ENCODE measurements around the gene FAM53A. TPM values are rescaled to one million over a fixed set of nuclear protein-coding genes. Genes with fewer than 3 reads are reported as not detected.
A peak's percentile ranks its signal among the peaks of the same experiment; 100 is the strongest.

FAM53A gene
- polyA plus RNA-seq (ENCODE audit: low read depth in 6 of 6), result 1 to 10 TPM; 1.5 to 2.9 (median 2.4) TPM

- ATAC-seq (ENCODE audit: low read depth in 2 of 2), result peak; percentile 87 to 91
- Mint-ChIP-seq H3K27me3 (no peaks in the 10 kb centered on the region), H3K4me1 (peaks cover 10 to 11% (median 11%) of the 10 kb centered on the region in 3 donors), H3K9me3 (no peaks in the 10 kb centered on the region), H3K36me3 (no peaks in the 10 kb centered on the region), H3K27ac (peak within 1 kb of the TSS; percentile 74 to 96 (median 92)), H3K4me3 (peak within 1 kb of the TSS; percentile 83 to 95 (median 93))
- peak; percentile 95 for DNase-seq
Measured at GRCh38 chr4:1683736-1684505, at the start of gene FAM53A. FAM53A (minus strand) TSS chr4:1684313; CDS start chr4:1668741, 15,572 bp downstream.

GRCh38 chr4:1732911-1733310 is 48.8 kb upstream of the FAM53A start:
- Mint-ChIP-seq H3K27me3 (no peaks in the 10 kb centered on the region), H3K27ac (no peak overlapping the region), H3K9me3 (peaks cover 0 to 3% (median 0%) of the 10 kb centered on the region in 7 donors), H3K4me1 (peaks cover 0 to 13% (median 5%) of the 10 kb centered on the region in 3 donors), H3K4me3 (no peak overlapping the region), H3K36me3 (peaks cover 3 to 6% of the 10 kb centered on the region in 2 donors)
- ATAC-seq (ENCODE audit: low read depth in 2 of 2), result no peak
- DNase-seq, result no peak

- Mint-ChIP-seq H3K36me3 (peaks cover 0 to 6% of the 10 kb centered on the region in 2 donors), H3K9me3 (no peaks in the 10 kb centered on the region), H3K4me3 (no peak overlapping the region), H3K27ac (peak overlapping the region in 1 of 6 donors; percentile 15), H3K4me1 (peaks cover 7 to 23% (median 13%) of the 10 kb centered on the region in 3 donors), H3K27me3 (no peaks in the 10 kb centered on the region)
- ATAC-seq (ENCODE audit: low read depth in 2 of 2) (no peak), DNase-seq (no peak)
Measured at GRCh38 chr4:1731180-1731579, 47.1 kb upstream of the FAM53A start.

- ATAC-seq (ENCODE audit: low read depth in 2 of 2), result no peak
- H3K36me3 Mint-ChIP-seq, result peaks cover 0 to 6% of the 10 kb centered on the region in 2 donors
- H3K4me3 Mint-ChIP-seq, result no peak overlapping the region
- no peaks in the 10 kb centered on the region for H3K9me3 Mint-ChIP-seq
- H3K4me1 Mint-ChIP-seq, result peaks cover 8 to 26% (median 14%) of the 10 kb centered on the region in 3 donors
- peak overlapping the region in 1 of 6 donors; percentile 15 for H3K27ac Mint-ChIP-seq
- H3K27me3 Mint-ChIP-seq, result no peaks in the 10 kb centered on the region
- no peak for DNase-seq
Measured at GRCh38 chr4:1730532-1731135, 46.5 kb upstream of the FAM53A start.

- H3K36me3 Mint-ChIP-seq, result peaks cover 0 to 6% of the 10 kb centered on the region in 2 donors
- H3K27me3 Mint-ChIP-seq, result no peaks in the 10 kb centered on the region
- DNase-seq (no peak), ATAC-seq (ENCODE audit: low read depth in 2 of 2) (no peak)
- no peaks in the 10 kb centered on the region for H3K9me3 Mint-ChIP-seq
- H3K4me1 Mint-ChIP-seq, result peaks cover 16 to 44% (median 18%) of the 10 kb centered on the region in 3 donors
- peak overlapping the region in 1 of 6 donors; percentile 67 for H3K27ac Mint-ChIP-seq
- H3K4me3 Mint-ChIP-seq, result no peak overlapping the region
Measured at GRCh38 chr4:1728061-1728980, 44.2 kb upstream of the FAM53A start.

GRCh38 chr4:1727117-1728031 is 43.3 kb upstream of the FAM53A start:
- H3K27ac Mint-ChIP-seq, result peak overlapping the region in 1 of 6 donors; percentile 88
- no peak for DNase-seq
- no peaks in the 10 kb centered on the region for H3K36me3 Mint-ChIP-seq
- no peaks in the 10 kb centered on the region for H3K9me3 Mint-ChIP-seq
- H3K27me3 Mint-ChIP-seq, result no peaks in the 10 kb centered on the region
- H3K4me1 Mint-ChIP-seq, result peaks cover 26 to 54% (median 27%) of the 10 kb centered on the region in 3 donors
- no peak for ATAC-seq (ENCODE audit: low read depth in 2 of 2)
- no peak overlapping the region for H3K4me3 Mint-ChIP-seq

- Mint-ChIP-seq H3K4me1 (peaks cover 32 to 60% (median 34%) of the 10 kb centered on the region in 3 donors), H3K9me3 (no peaks in the 10 kb centered on the region), H3K4me3 (peak overlapping the region in 5 of 8 donors; percentile 20 to 59 (median 41)), H3K27ac (peak overlapping the region; percentile 64 to 89 (median 83)), H3K27me3 (no peaks in the 10 kb centered on the region), H3K36me3 (no peaks in the 10 kb centered on the region)
- ATAC-seq (ENCODE audit: low read depth in 2 of 2) (peak in 1 of 2 donors; percentile 17), DNase-seq (peak; percentile 83)
Measured at GRCh38 chr4:1726146-1726934, 42.2 kb upstream of the FAM53A start.

- H3K36me3 Mint-ChIP-seq, result no peaks in the 10 kb centered on the region
- no peak for ATAC-seq (ENCODE audit: low read depth in 2 of 2)
- H3K4me1 Mint-ChIP-seq, result peaks cover 33 to 60% (median 34%) of the 10 kb centered on the region in 3 donors
- DNase-seq, result no peak
- no peaks in the 10 kb centered on the region for H3K9me3 Mint-ChIP-seq
- H3K27ac Mint-ChIP-seq, result peak overlapping the region in 3 of 6 donors; percentile 49 to 100 (median 89)
- no peaks in the 10 kb centered on the region for H3K27me3 Mint-ChIP-seq
- H3K4me3 Mint-ChIP-seq, result peak overlapping the region in 3 of 8 donors; percentile 29 to 89 (median 72)
Measured at GRCh38 chr4:1725521-1725920, 41.4 kb upstream of the FAM53A start.

- peaks cover 39 to 64% (median 44%) of the 10 kb centered on the region in 3 donors for H3K4me1 Mint-ChIP-seq
Measured at GRCh38 chr4:1723131-1723801, 39.2 kb upstream of the FAM53A start.

GRCh38 chr4:1722551-1723118 is 38.5 kb upstream of the FAM53A start:
- peak overlapping the region; percentile 99 to 100 (median 100) for H3K27ac Mint-ChIP-seq
- H3K4me3 Mint-ChIP-seq, result peak overlapping the region; percentile 82 to 95 (median 89)
- H3K27me3 Mint-ChIP-seq, result no peaks in the 10 kb centered on the region
- ATAC-seq (ENCODE audit: low read depth in 2 of 2) (no peak), DNase-seq (no peak)
- no peaks in the 10 kb centered on the region for H3K9me3 Mint-ChIP-seq
- peaks cover 37 to 64% (median 48%) of the 10 kb centered on the region in 3 donors for H3K4me1 Mint-ChIP-seq
- H3K36me3 Mint-ChIP-seq, result no peaks in the 10 kb centered on the region

More at GRCh38 chr4:1723131-1723801, 39.2 kb upstream of the FAM53A start:
- Mint-ChIP-seq H3K27me3 (no peaks in the 10 kb centered on the region), H3K27ac (peak overlapping the region; percentile 99 to 100 (median 100)), H3K36me3 (no peaks in the 10 kb centered on the region), H3K4me3 (peak overlapping the region; percentile 82 to 95 (median 89)), H3K9me3 (no peaks in the 10 kb centered on the region)
- DNase-seq (peak; percentile 88), ATAC-seq (ENCODE audit: low read depth in 2 of 2) (peak; percentile 63 to 69)

All from naive B cell (primary cell).